SH-SY5Y (cell line): ENCODE measurements around the gene COX8A.

Experiments used
- GATA2 ChIP-seq: IDR thresholded peaks from 2 replicates; pipeline ENCODE4 v1.6.1; 2011; ENCODE audit warnings: mild to moderate bottlenecking, low read depth, low read length
- GATA3 ChIP-seq: IDR thresholded peaks from 2 replicates; pipeline ENCODE4 v1.6.1; 2011; ENCODE audit warnings: low read depth, mild to moderate bottlenecking, low read length, moderate library complexity

GRCh38 chr11:64013141-64013896, 38.9 kb downstream of the COX8A start:
- TF ChIP-seq GATA2 (no peak), GATA3 (no peak)
